ENCODE measurements around the gene RIMBP2. TPM values are rescaled to one million over a fixed set of nuclear protein-coding genes. Genes with fewer than 3 reads are reported as not detected.

The RIMBP2 gene
- total RNA-seq, 1 experiment from 2014 or later = not detected

GRCh38 chr12:130717752-130718151 lies 1.7 kb upstream of the RIMBP2 start:
- Histone ChIP-seq H3K27me3 (replicated peaks; ENCODE audit: control insufficient read depth, insufficient read depth, low read length) (no peaks in the 10 kb centered on the region), H3K9me3 (0 out of 2 replicates have a peak, but pooled peaks cover 3% of the 10 kb centered on the region), H3K4me3 (ENCODE audit: low read depth, low read length) (no peak overlapping the region), H3K4me1 (no peaks in the 10 kb centered on the region), H3K36me3 (ENCODE audit: control insufficient read depth, insufficient read depth, low read length) (no peaks in the 10 kb centered on the region)
- H3K4me1 Mint-ChIP-seq (ENCODE audit: low read depth, unreplicated experiment) = no peaks in the 10 kb centered on the region
- no peak for TF ChIP-seq CTCF (IDR thresholded peaks at IDR 0.05; ENCODE audit: insufficient read depth in 1 of 2, low read depth in 1 of 2, low read length in 1 of 2, severe bottlenecking in 1 of 2, unreplicated experiment in 1 of 2)
- H3K27ac Mint-ChIP-seq (ENCODE audit: unreplicated experiment) = no peak overlapping the region
- H3K9me3 Mint-ChIP-seq (ENCODE audit: unreplicated experiment) = peaks cover 5% of the 10 kb centered on the region
- intact Hi-C loops (cut with micrococcal nuclease; ENCODE audit: unreplicated experiment) = no loop called here
- H3K36me3 Mint-ChIP-seq (ENCODE audit: insufficient read depth, unreplicated experiment) = no peaks in the 10 kb centered on the region
- no peak for DNase-seq
- no peak overlapping the region for H3K4me3 Mint-ChIP-seq (ENCODE audit: unreplicated experiment)
- no TSS peak for BruUV-seq (replicated peaks)
- ChIA-PET POLR2A (no interaction called here), CTCF (no interaction called here)
- peaks cover 10% of the 10 kb centered on the region for H3K27me3 Mint-ChIP-seq (ENCODE audit: insufficient read depth, unreplicated experiment)

GRCh38 chr12:130716969-130717366 lies 869 bp upstream of the RIMBP2 start:
- CTCF ChIA-PET = no interaction called here
- no peaks in the 10 kb centered on the region for H3K36me3 ChIP-seq (ENCODE audit: control insufficient read depth, insufficient read depth, low read length)
- intact Hi-C loops (cut with micrococcal nuclease; ENCODE audit: unreplicated experiment) = no loop called here
- no peak overlapping the region for H3K4me3 ChIP-seq (ENCODE audit: low read depth, low read length)
- H3K4me1 ChIP-seq = no peaks in the 10 kb centered on the region
- peaks cover 13% of the 10 kb centered on the region for H3K27me3 Mint-ChIP-seq (ENCODE audit: insufficient read depth, unreplicated experiment)
- POLR2A ChIA-PET = no interaction called here
- H3K4me1 Mint-ChIP-seq (ENCODE audit: low read depth, unreplicated experiment) = no peaks in the 10 kb centered on the region
- H3K27me3 ChIP-seq (replicated peaks; ENCODE audit: control insufficient read depth, insufficient read depth, low read length) = no peaks in the 10 kb centered on the region
- H3K4me3 Mint-ChIP-seq (ENCODE audit: unreplicated experiment) = no peak overlapping the region
- H3K9me3 ChIP-seq = 0 out of 2 replicates have a peak, but pooled peaks cover 3% of the 10 kb centered on the region
- H3K27ac Mint-ChIP-seq (ENCODE audit: unreplicated experiment) = no peak overlapping the region
- H3K9me3 Mint-ChIP-seq (ENCODE audit: unreplicated experiment) = no peaks in the 10 kb centered on the region
- TF ChIP-seq CTCF (IDR thresholded peaks at IDR 0.05; ENCODE audit: insufficient read depth in 1 of 2, low read depth in 1 of 2, low read length in 1 of 2, severe bottlenecking in 1 of 2, unreplicated experiment in 1 of 2) = no peak
- no peaks in the 10 kb centered on the region for H3K36me3 Mint-ChIP-seq (ENCODE audit: insufficient read depth, unreplicated experiment)
- DNase-seq = no peak
- BruUV-seq (replicated peaks) = no TSS peak

GRCh38 chr12:130715150-130715997 lies 725 bp downstream of the RIMBP2 start:
- Mint-ChIP-seq H3K27me3 (ENCODE audit: insufficient read depth, unreplicated experiment) (peaks cover 20% of the 10 kb centered on the region), H3K4me3 (ENCODE audit: unreplicated experiment) (no peak overlapping the region), H3K36me3 (ENCODE audit: insufficient read depth, unreplicated experiment) (no peaks in the 10 kb centered on the region), H3K4me1 (ENCODE audit: low read depth, unreplicated experiment) (no peaks in the 10 kb centered on the region), H3K27ac (ENCODE audit: unreplicated experiment) (no peak overlapping the region), H3K9me3 (ENCODE audit: unreplicated experiment) (no peaks in the 10 kb centered on the region)
- BruUV-seq (replicated peaks) = no TSS peak
- H3K4me3 ChIP-seq (ENCODE audit: low read depth, low read length) = no peak overlapping the region
- H3K9me3 ChIP-seq = 0 out of 2 replicates have a peak, but pooled peaks cover 3% of the 10 kb centered on the region
- ChIA-PET CTCF (no interaction called here), POLR2A (no interaction called here)
- intact Hi-C loops (cut with micrococcal nuclease; ENCODE audit: unreplicated experiment) = no loop called here
- no peaks in the 10 kb centered on the region for H3K36me3 ChIP-seq (ENCODE audit: control insufficient read depth, insufficient read depth, low read length)
- H3K27me3 ChIP-seq (replicated peaks; ENCODE audit: control insufficient read depth, insufficient read depth, low read length) = no peaks in the 10 kb centered on the region
- DNase-seq = no peak
- TF ChIP-seq CTCF (IDR thresholded peaks at IDR 0.05; ENCODE audit: insufficient read depth in 1 of 2, low read depth in 1 of 2, low read length in 1 of 2, severe bottlenecking in 1 of 2, unreplicated experiment in 1 of 2) = no peak
- no peaks in the 10 kb centered on the region for H3K4me1 ChIP-seq

Measured in Caco-2 (cell line).